MM.1S (cell line): ENCODE measurements around the gene DDX31.

Experiments
- DNase-seq: peaks from one replicate; pipeline ENCODE4 v3.0.0-alpha.2; 2015
- H2AFZ ChIP-seq: fragments of 300-600 bp; sonication (generic); 2 replicates; pipeline ENCODE4 v1.6.0; 2016; ENCODE audit warnings: antibody characterized with exemption, low read length
- H3F3A ChIP-seq: fragments of 300-600 bp; sonication (generic); 2 replicates; pipeline ENCODE4 v1.6.1; 2016; ENCODE audit warnings: mild to moderate bottlenecking, antibody characterized with exemption, low read length, moderate library complexity, mixed read lengths; ENCODE audit not compliant: insufficient read depth
- H3K27ac ChIP-seq: fragments of 300-600 bp; sonication (generic); 2 replicates; pipeline ENCODE4 v1.5.1; 2016; ENCODE audit warnings: mild to moderate bottlenecking, low read length
- H3K27me3 ChIP-seq: fragments of 300-600 bp; sonication (generic); replicated peaks from 2 replicates; pipeline ENCODE4 v1.6.0; 2016; ENCODE audit warnings: low read length; ENCODE audit not compliant: insufficient read depth
- H3K36me3 ChIP-seq: fragments of 300-600 bp; sonication (generic); replicated peaks from 2 replicates; pipeline ENCODE4 v1.6.1; 2016; ENCODE audit warnings: mild to moderate bottlenecking, low read length, mixed read lengths; ENCODE audit not compliant: insufficient read depth
- H3K4me1 ChIP-seq: fragments of 300-600 bp; sonication (generic); 2 replicates; pipeline ENCODE4 v1.6.1; 2016; ENCODE audit warnings: low read length, mixed read lengths
- H3K4me2 ChIP-seq: fragments of 300-600 bp; sonication (generic); 2 replicates; pipeline ENCODE4 v1.6.0; 2016; ENCODE audit warnings: low read depth, low read length
- H3K4me3 ChIP-seq: fragments of 300-600 bp; sonication (generic); 2 replicates; pipeline ENCODE4 v1.5.1; 2016; ENCODE audit warnings: low read length, mixed read lengths
- H3K79me2 ChIP-seq: fragments of 300-600 bp; sonication (generic); 2 replicates; pipeline ENCODE4 v1.6.1; 2016; ENCODE audit warnings: mixed run types, low read length, mixed read lengths
- H3K9ac ChIP-seq: fragments of 300-600 bp; sonication (generic); 2 replicates; pipeline ENCODE4 v1.6.1; 2016; ENCODE audit warnings: low read length, mixed read lengths
- H3K9me2 ChIP-seq: fragments of 300-600 bp; sonication (generic); replicated peaks from 2 replicates; pipeline ENCODE4 v1.6.1; 2016; ENCODE audit warnings: mild to moderate bottlenecking, low read length, mixed read lengths; ENCODE audit not compliant: insufficient read depth
- H3K9me3 ChIP-seq: fragments of 300-600 bp; sonication (generic); replicated peaks from 2 replicates; pipeline ENCODE4 v1.6.1; 2016; ENCODE audit warnings: mild to moderate bottlenecking, low read length, mixed read lengths; ENCODE audit not compliant: insufficient read depth
- H4K20me1 ChIP-seq: fragments of 300-600 bp; sonication (generic); 2 replicates; pipeline ENCODE4 v1.6.1; 2016; ENCODE audit warnings: mild to moderate bottlenecking, low read length, moderate library complexity, mixed read lengths; ENCODE audit not compliant: insufficient read depth
- EZH2 ChIP-seq: fragments of 300-600 bp; sonication (generic); optimal IDR thresholded peaks from 2 replicates; pipeline ENCODE3; 2017; ENCODE audit warnings: low read depth, mild to moderate bottlenecking, antibody characterized with exemption, low read length, mixed read lengths
- EZH2phosphoT487 ChIP-seq: fragments of 300-600 bp; sonication (generic); IDR thresholded peaks from 2 replicates; pipeline ENCODE4 v1.6.1; 2018; ENCODE audit warnings: antibody characterized with exemption, low read length
- TF ChIP-seq, protein P1 (sequence below): fragments of 300-600 bp; sonication (generic); IDR thresholded peaks from 2 replicates; pipeline ENCODE4 v1.5.1; 2016; ENCODE audit warnings: antibody characterized with exemption, low read length, mixed read lengths

The DDX31 gene

DNA sequence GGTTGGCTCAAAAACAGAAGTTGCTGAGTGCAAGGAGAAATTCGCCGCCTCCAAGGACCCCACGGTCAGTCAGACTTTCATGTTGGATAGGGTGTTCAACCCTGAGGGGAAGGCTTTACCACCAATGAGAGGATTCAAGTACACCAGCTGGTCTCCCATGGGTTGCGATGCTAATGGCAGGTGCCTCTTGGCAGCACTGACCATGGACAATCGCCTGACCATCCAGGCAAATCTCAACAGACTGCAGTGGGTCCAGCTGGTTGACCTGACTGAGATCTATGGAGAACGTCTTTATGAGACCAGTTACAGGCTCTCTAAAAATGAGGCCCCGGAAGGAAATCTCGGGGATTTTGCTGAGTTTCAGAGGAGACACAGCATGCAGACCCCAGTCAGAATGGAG, 8.2 kb upstream of the DDX31 start:
- Histone ChIP-seq H3K4me3 (no peak overlapping the region), H3K79me2 (peaks cover 93% of the 10 kb centered on the region), H3K27ac (no peak overlapping the region), H3K9ac (no peak overlapping the region), H4K20me1 (peaks cover 15% of the 10 kb centered on the region), H3K27me3 (no peaks in the 10 kb centered on the region), H3K4me1 (no peaks in the 10 kb centered on the region), H2AFZ (no peak overlapping the region), H3K9me2 (no peaks in the 10 kb centered on the region), H3K4me2 (no peak overlapping the region), H3F3A (no peaks in the 10 kb centered on the region), H3K36me3 (peaks cover 8% of the 10 kb centered on the region; the same call in 1 of the 2 replicates), H3K9me3 (no peaks in the 10 kb centered on the region)
- no peak for DNase-seq
- TF ChIP-seq EZH2phosphoT487 (no peak), EZH2 (no peak)
- TF ChIP-seq, protein P1, sequence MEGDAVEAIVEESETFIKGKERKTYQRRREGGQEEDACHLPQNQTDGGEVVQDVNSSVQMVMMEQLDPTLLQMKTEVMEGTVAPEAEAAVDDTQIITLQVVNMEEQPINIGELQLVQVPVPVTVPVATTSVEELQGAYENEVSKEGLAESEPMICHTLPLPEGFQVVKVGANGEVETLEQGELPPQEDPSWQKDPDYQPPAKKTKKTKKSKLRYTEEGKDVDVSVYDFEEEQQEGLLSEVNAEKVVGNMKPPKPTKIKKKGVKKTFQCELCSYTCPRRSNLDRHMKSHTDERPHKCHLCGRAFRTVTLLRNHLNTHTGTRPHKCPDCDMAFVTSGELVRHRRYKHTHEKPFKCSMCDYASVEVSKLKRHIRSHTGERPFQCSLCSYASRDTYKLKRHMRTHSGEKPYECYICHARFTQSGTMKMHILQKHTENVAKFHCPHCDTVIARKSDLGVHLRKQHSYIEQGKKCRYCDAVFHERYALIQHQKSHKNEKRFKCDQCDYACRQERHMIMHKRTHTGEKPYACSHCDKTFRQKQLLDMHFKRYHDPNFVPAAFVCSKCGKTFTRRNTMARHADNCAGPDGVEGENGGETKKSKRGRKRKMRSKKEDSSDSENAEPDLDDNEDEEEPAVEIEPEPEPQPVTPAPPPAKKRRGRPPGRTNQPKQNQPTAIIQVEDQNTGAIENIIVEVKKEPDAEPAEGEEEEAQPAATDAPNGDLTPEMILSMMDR = no peak

- Histone ChIP-seq H3K9me2 (no peaks in the 10 kb centered on the region), H2AFZ (no peak overlapping the region), H3K4me2 (no peak overlapping the region), H3K9me3 (no peaks in the 10 kb centered on the region), H3K27me3 (no peaks in the 10 kb centered on the region), H3K27ac (no peak overlapping the region), H3F3A (no peaks in the 10 kb centered on the region), H3K9ac (no peak overlapping the region), H4K20me1 (peaks cover 20% of the 10 kb centered on the region), H3K36me3 (peaks cover 8% of the 10 kb centered on the region; the same call in 1 of the 2 replicates), H3K4me3 (no peak overlapping the region), H3K79me2 (peaks cover 100% of the 10 kb centered on the region), H3K4me1 (peaks cover 11% of the 10 kb centered on the region)
- TF ChIP-seq EZH2 = no peak
- TF ChIP-seq EZH2phosphoT487 = no peak
- TF ChIP-seq, protein P1 = no peak
- DNase-seq = no peak
These were observed 4.7 kb upstream of the DDX31 start for GRCh38 chr9:132674485-132674884.

DNA sequence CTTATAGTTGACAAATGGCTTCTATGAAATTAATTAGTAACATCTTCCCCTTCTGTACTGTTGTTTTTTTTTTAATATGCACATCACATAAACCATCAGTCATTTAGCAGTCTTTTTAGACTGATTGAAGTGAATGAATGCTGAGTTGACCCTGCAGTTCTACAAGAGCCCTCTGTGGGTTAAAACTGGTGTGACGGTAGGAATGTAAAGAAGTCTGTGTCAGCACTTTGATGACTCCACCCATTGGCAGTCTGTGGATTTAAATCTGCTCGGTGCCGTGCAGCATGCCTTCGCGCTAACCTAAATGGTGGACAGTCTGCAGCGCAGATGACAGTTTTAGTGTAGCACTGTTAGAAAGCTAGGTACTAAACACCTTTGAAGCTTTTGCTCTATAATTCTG, 3.6 kb upstream of the DDX31 start:
- Histone ChIP-seq H4K20me1 (peaks cover 20% of the 10 kb centered on the region), H3K9me3 (no peaks in the 10 kb centered on the region), H3K79me2 (peaks cover 97% of the 10 kb centered on the region), H3K9me2 (no peaks in the 10 kb centered on the region), H2AFZ (no peak overlapping the region), H3K27ac (no peak overlapping the region), H3K36me3 (peaks cover 8% of the 10 kb centered on the region; the same call in 1 of the 2 replicates), H3K4me1 (peaks cover 11% of the 10 kb centered on the region), H3F3A (no peaks in the 10 kb centered on the region), H3K4me3 (no peak overlapping the region), H3K27me3 (no peaks in the 10 kb centered on the region), H3K9ac (no peak overlapping the region), H3K4me2 (no peak overlapping the region)
- TF ChIP-seq EZH2 (no peak), EZH2phosphoT487 (no peak)
- TF ChIP-seq, protein P1 = no peak
- no peak for DNase-seq
